HG03354 (cell line): ENCODE results near the gene ANOS1.

ENCODE experiments used
- ATAC-seq: cut with Tn5 transposase; IDR thresholded peaks from one replicate; pipeline ENCODE4 v1.9.1; 2021; ENCODE audit warnings: mild to moderate bottlenecking; ENCODE audit not compliant: unreplicated experiment, poor library complexity, severe bottlenecking

Gene ANOS1

DNA sequence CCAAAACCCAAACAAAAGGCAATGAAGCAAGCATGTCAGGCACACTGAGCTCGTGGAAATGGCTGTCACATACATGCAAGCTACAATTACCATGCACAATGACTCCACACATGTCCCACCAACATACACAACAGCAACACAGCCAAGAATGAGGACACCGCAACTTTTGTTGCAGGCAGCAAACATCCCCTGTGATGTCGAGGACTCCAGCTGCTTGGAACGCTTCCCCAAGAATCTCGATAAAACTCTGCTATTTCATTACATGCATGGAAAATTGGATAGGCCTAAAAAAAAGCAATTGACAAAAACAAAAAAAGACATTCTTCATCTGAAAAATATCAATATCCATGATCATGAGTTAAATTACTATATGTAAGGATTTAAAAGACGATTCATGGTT lies 11.8 kb downstream of the ANOS1 start:
- ATAC-seq = no peak

DNA sequence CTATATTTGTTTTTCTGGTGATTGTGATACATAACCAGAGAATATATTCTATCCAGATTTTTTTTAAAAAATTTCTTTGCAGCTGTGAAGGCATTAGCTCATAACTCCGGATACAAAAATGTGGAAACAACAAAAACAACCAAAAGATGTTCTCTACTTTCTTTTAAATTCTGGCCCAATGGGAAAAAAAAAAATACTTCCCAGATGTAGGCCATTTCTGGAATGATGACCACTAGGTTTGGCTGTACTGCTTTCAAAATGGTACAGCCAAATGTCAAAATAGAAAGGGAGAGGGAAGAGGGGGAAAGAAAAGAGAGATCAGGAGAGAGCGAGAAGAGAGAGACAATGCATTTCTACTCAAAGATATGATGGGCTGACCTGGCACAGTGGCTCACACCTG lies 14.6 kb downstream of the ANOS1 start:
- no peak for ATAC-seq

DNA sequence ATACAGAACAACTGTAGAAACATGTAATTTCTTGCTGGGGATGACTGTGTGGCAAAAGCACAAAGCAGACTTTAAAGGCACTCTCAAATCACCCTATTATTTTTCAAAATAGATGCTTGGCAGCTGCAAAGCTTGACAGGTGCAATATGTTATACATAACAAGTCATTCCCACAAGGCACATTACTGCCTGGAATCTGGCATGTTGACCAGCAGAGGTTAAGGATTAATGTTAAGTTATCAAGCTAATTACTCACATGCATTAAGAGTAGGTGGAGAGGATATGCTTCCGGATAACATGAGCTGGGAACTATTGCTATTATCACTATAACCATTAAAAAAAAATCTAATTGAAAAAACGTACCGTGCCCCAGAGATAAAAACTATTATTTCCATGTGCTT lies 17.8 kb downstream of the ANOS1 start:
- ATAC-seq = no peak

DNA sequence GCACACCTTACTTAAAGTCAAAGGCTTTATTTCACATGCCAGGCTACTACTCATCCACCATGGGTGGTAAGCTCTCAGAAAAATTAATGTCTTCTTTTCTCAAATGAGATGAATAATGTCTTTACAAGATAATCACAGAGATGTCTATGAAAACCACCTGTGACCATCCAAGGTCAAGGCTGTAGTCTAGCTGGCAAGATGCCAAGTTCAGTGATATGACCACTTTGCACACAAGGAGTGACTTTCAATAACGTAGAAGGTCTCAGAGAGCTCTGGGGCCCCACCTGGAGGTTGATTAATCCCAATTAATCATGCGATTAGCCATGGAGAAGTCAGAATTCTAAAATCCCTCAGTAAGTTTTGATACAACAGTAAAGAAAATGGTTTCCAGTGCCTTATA lies 20.5 kb downstream of the ANOS1 start:
- no peak for ATAC-seq

DNA sequence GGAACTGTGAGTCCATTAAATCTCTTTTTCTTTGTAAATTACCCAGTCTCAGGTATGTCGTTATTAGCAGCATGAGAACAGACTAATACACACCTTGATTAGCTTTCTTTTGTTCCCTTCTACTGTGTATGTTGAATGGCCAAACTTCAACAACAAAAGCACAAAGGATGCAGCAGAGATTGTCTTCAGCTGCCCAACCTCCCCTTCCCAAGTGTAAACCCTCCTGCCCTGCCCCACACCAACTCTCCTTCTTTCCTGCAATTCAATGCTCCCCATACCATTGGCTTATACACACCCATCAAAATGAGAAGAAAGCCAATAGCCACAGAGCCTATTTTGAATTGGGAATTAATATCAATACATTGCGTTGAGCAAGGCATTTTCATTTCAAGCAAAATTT lies 27.8 kb downstream of the ANOS1 start:
- ATAC-seq = no peak

DNA sequence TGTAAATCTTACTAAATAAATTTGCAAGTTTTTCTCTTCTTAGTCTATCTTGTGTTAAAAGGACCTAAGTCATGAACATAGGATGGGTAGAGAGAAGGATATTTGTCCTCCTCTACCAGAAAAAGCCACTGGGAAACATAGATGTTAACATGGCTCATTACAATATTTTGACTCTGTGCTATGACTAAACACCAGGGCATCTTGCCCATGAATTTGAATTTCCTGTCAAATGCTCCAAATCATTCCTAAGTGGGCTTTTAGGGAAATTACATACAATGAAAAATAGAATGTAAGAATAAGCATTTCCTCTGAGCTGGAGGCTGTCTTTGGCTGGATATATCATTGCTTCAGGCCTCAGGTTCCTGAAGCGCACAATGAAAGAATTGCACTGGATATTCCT lies 39.1 kb downstream of the ANOS1 start:
- ATAC-seq = no peak

DNA sequence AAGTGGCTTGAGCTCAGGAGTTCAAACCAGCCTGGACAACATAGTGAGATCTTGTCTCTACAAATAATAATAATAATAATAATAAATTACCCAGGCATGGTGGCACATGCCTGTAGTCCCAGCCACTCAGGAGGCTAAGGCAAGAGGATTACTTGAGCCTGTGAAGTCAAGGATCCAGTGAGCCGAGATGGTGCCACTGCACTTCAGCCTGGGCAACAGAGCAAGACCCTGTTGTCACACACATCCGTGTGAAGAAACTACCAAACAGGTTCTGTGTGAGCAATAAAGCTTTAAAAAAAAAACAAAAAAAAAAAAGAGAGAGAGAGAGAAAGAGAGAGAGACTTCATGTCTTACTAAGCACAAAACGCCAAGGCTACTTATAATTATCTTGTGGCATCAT lies 42.5 kb downstream of the ANOS1 start:
- no peak for ATAC-seq

DNA sequence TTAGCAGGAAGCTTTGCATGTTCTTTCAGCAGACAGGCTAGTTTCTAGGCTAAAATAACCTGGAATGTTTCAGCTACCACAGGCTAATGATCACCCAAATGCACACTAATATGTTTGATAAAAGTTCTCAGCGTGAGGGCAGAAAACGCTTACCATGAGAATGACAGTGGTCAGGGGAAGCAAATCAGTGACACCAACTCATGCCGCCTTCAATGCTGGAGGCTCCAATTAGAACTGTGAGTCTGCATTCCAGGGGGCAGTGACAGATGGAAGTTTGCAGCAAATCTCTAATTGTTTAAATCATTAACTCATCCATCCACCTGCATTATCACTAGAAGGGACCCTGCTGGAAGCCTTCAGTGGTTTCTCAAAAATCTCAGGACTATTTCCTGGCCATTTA lies 43.2 kb downstream of the ANOS1 start:
- no peak for ATAC-seq

DNA sequence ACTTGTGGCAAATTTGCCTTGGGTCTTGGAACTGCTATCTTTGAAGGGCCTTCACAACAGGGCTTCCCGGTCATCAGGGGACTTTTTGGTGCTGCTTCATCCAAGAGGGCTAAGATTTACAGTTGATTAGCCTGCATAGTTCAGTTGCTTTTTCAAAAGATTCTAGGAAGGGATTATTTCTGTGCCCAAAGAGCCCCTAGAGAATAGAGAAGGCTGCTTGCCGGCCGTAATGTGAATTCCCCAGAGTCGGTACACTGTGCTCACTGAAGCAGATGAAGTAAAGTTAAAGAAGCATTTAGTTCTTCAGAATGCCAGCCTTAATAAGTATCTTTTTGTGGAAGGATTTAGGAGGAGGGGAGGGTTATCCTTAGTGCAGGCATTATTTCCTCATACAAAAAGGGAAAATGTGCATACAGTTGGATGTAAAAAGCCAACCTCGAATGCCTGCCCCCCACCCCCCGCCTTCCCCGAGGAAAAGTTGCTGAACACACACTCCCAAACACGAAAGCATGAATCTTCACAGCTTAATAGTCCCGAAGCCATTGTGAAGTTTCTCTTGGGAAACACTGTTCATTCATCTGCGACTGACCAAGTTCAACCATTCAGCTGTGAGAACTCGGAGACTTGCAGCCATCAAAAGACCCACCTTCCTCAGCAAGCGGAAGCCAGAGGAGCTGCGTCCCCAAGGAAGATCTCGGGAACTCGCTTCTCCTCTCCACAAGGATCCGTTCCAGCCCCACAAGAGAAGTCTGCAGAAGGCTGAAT lies 47.6 kb downstream of the ANOS1 start:
- ATAC-seq = no peak

DNA sequence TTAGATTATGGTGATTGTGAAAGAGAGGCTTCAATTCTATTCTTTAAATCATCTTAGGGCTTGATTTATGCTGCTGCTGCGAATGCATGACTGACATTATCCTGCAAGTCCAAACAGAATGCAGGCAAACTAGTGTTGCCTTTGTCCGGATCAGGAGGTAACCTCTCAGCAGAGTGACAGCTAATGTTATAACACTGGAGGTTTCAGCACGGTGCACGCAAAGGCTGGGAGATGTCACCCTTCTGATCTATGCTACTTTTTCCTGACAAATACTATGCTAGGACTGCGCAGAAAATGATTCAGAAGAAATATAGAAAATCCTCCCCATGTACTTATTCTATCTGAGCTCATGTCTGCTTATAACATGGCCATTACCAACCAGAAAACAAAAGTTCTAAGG lies 48.2 kb downstream of the ANOS1 start:
- ATAC-seq = no peak

DNA sequence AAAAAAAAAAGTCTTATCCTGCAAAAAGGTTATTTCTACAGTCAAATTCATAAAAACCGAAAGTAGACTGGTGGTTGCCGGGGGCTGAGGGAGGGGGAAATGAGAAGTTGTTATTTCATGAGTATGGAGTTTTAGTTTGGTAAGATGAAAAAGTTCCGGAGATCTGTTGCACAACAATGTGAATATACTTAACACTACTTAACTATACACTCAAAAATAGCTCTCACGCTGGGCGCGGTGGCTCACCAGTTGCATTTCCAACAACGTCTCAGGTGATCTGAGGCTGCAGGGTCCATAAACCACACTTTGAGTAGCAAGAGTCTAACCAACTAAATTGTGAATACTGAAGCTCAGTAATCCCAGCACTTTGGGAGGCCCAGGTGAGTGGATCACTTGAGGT lies 52.4 kb downstream of the ANOS1 start:
- no peak for ATAC-seq

DNA sequence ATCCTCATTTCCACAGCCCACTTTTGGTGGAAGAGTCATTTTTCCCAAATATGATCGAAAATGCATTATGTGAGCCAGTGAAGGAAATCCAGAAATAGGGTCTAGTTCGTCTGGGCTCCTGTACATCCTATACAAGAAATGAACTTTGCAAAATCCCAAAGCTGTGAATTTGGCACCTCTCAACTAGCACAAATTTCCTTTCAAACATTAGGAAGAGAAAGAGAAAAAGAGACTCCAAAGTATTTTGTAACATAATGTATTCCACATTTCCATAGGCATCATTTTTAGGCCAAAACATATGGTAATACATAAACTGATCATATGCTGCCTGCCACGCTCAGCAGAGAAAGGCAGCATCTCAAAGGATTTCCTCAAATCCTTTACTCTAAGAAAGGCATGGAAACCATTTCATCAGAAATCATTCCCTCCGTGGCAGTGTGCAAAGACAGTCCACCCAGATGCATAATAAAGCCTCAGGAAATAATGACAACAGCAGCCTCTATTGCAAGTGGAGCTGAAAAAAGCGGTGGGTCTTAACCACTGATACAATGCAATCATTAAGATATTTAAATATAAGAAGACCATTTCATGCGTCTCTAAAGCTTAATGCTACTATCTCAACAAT lies 56.8 kb downstream of the ANOS1 start:
- ATAC-seq = no peak

DNA sequence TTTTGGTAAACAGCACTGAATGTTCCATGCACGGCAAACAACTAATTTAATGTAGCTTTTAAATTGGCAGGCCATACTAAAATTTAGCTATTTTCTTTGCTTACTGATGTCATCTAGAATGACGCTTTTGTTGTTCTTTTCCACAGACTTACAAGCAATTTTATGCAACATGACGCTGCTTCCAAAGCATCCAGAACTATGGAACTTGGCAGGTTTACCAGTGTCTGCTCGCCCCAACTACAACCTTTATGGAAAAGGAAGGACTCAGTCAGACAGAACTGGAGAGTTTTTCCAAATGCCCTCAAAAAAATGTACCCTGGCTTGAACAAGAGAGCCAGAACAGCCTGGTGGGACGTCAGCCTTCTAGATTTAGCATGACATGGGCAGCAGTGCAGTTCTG lies 58.7 kb downstream of the ANOS1 start:
- ATAC-seq = no peak

DNA sequence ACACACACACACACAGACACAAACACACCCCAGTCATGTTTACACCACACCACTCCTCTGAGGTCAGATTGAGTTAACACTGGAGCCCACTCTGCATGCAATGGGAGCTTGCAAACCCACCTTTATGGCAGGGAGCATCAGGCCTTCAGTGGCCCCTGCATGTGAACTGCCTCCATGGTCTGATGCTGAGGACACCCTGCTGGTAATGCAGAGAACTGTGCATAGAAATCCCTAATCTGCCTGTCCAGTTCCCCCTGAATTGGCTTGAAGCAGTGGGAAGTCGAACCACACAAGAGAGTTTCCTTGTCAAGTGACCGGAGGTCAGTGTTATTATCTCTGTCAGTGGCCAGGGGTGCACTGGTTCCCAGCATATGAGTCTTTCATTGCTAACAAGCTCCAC lies 59.8 kb downstream of the ANOS1 start:
- no peak for ATAC-seq

DNA sequence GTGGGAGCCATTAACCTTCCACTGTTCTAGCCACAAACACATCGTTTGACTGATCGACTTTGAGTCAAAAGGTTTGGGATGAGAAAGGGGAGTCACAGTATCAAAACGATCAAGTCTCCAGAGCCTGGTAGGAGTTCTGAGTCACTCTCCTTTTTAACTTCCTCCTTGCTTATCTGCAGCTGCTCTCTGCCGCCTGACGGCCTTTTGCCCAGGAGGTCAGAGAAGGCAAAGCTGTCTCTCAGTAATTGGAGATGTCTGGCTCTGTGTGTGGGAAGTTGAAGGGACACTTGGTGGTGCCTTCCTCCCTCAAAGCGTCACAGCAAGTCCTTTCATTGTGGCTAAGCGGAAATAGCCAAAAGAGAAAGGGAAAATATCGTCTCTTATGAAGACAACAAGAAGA lies 63.1 kb downstream of the ANOS1 start:
- ATAC-seq = no peak

DNA sequence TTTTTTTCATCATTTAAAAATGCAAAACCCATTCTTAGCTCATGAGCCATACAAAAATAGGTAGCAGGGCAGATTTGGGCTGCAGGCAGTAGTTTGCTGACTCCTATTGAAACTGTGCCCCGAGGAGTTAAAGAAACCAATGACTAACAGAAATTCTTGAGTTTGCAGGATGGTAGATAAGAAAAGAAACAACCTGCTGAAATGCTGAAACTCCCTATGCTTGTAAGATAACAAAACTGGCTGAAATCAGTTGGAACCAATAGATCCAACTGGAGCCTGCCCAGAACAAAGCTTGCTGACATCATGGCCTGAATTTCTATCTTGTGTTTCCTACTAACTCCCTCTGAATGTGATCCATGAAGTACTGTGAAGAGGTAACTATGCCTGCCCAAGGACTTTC lies 68.6 kb downstream of the ANOS1 start:
- no peak for ATAC-seq

DNA sequence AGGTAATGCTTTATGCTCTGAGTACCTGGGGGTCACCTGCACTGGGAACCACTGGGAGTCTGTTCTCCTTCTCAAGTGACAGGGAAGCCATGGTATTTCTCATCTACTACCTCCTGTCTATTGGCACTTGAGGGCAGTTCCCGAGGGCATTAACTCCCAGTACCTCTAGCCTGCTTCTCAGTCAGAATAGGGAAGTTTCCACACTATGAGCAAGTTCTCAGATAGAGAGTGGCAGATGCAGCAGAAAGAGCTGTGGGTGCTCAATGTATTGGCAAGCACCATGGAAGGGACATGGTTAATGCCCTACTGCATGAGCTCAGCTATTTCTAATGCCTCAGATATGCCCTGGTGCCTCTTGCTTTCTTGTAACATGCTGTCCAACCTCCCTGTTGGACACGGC lies 74.1 kb downstream of the ANOS1 start:
- ATAC-seq = no peak

DNA sequence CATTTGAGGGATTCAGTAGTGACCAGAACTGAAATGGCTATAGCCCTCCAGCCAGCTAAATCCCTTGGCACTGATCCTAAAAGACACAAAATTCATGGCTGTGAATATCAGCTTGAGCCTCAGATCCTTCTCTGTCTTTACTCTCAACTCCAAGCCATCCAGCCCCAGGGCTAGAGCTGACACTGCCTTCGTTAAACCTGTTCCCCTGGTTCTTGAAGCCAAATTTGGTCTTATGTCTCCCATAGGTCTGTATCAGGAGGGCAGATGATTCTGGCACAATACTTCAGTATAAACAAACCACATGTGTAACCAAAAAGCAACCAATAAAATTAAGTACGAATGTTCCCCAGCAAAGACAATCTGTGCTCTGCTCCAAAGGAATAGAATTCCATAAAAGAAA lies 78.0 kb downstream of the ANOS1 start:
- ATAC-seq = no peak

DNA sequence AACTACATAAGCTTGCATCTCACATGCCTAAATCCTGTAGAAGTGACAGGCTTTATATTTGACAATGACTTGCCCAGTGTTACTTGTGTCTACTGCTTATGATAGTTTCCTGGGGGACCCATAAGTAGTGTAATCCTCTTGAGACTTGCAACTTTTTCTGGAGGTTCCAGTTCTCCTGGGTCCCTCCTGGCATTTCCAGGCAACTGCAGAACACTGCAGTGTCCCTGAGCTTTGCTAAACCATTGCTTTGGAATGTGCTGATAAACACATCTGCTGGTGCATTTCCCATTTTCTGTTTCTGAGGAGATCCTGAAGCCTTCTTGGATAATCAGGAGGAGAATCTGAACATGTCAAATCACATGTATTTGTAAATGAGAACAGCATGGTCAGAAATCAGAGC lies 82.0 kb downstream of the ANOS1 start:
- ATAC-seq = no peak

DNA sequence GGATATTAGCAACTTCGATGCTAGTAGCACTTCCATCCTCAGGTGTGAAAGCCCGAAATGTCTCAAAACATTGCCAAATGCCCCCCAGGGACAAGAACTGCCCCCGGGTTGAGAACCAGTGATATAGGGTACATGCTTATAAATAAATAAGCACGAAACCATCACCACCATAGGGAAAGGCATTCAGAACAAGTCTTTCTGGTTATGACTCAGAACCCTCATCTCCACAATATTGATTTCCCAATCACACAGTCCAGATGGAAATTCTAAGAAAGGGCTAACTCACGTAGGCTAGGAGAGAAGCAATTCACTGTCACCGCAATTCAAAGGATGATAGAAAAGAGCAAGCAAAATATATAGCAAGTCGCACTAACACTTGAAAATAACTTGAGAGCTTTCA lies 84.8 kb downstream of the ANOS1 start:
- ATAC-seq = no peak

DNA sequence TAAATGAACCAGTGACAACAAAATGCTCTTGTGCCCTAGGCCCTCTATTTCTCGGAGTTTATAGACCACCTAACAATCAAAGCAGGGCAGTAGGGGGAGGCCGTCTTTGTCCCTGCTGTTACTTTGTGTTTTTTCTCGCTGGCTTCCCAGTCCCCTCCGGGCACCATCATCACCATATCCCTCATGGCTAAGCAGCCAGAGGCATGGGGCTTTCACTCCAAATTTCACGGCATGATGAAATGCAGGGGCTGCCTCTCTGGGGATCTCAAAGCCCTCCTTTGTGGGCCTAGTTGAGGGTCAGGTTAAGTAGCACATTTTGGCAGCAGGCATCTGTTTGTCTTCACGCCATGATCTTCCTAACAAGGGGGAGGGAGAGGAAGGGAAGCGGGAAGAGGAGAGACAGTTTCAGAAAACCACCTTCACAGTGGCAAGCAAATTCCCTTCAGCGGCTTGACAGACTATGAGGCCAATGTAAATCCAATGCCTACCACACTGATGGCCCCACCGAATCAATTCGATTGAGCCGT lies 91.9 kb downstream of the ANOS1 start:
- no peak for ATAC-seq

DNA sequence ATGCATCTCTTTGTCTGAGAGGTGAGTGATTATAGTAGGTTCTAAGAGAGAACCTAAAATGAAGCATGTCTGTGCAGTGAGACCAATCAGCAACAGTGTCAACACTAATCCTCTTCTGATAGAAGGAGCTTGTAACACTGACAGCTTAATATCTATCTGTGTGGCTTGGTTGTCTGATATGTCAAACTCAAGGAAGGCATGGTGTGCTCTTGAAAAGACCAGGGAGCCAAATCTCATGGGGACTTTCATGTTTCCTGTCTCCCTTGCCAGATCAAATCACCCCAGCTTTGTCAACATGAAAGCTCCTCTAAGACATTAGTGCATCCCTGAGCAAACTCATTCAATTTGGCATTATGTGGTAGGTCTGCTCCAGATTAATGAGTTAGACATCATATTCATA lies 95.4 kb downstream of the ANOS1 start:
- no peak for ATAC-seq
